Esophagus (tissue), 2 donors: ENCODE results near the gene FOXL3. TPM values are rescaled to one million over a fixed set of nuclear protein-coding genes. Genes with fewer than 3 reads are reported as not detected.

Experiments used
- H3K27ac ChIP-seq, 2 donors: one replicate each; pipeline ENCODE4 v1.5.1; 2013; ENCODE audit warnings: low read depth in 2 of 2, mild to moderate bottlenecking in 2 of 2, inconsistent platforms in 1 of 2, low read length in 1 of 2, moderate library complexity in 1 of 2
- H3K27me3 ChIP-seq, 2 donors: one replicate each; pipeline ENCODE4 v1.6.1; 2013; ENCODE audit warnings: low read length in 2 of 2, control low read depth in 1 of 2, mild to moderate bottlenecking in 1 of 2; ENCODE audit not compliant: insufficient read depth in 2 of 2, control insufficient read depth in 1 of 2
- H3K36me3 ChIP-seq, 2 donors: one replicate each; pipeline ENCODE4 v1.6.1; 2013; ENCODE audit warnings: low read length in 1 of 2; ENCODE audit not compliant: control insufficient read depth in 2 of 2, insufficient read depth in 2 of 2
- H3K4me1 ChIP-seq, 2 donors: one replicate each; pipeline ENCODE4 v1.6.1; 2013; ENCODE audit warnings: low read length in 1 of 2; ENCODE audit not compliant: control insufficient read depth in 2 of 2, insufficient read depth in 2 of 2
- H3K4me3 ChIP-seq, 2 donors: one replicate each; pipeline ENCODE4 v1.5.1; 2013; ENCODE audit warnings: low read length in 2 of 2, mild to moderate bottlenecking in 2 of 2, low read depth in 1 of 2, moderate library complexity in 1 of 2
- H3K9me3 ChIP-seq, 2 donors: one replicate each; pipeline ENCODE4 v1.6.1; 2013; ENCODE audit warnings: mild to moderate bottlenecking in 2 of 2, low read depth in 1 of 2, low read length in 1 of 2, moderate library complexity in 1 of 2; ENCODE audit not compliant: control insufficient read depth in 2 of 2, insufficient read depth in 1 of 2
- WGBS, 2 donors: extraction: QIAGEN DNeasy Blood & Tissue Kit; methylation state at CpG; one replicate each; pipeline ENCODE4 v1.1.7; 2013; 5-methylcytosine and 5-hydroxymethylcytosine counted together
- polyA plus RNA-seq, 2 donors: library from polyadenylated mRNA; stranded (reverse); fragments of 200-250 nt; gene quantifications; one replicate each; pipeline ENCODE4 v1.2.3, GENCODE V29; 2013
- donor health status: healthy with polysubstance abuse.
- donor health status: Bipolar disorder and iron deficiency.

The FOXL3 gene
- polyA plus RNA-seq, 2 donors = not detected

- WGBS, 2 donors = 93 to 95% methylated on average over 11 of the region's 11 CpGs
- H3K36me3 ChIP-seq = no peaks in the 10 kb centered on the region
- no peak overlapping the region for H3K27ac ChIP-seq
- no peak overlapping the region for H3K4me3 ChIP-seq
- H3K4me1 ChIP-seq = no peaks in the 10 kb centered on the region
- no peaks in the 10 kb centered on the region for H3K27me3 ChIP-seq
- peaks cover 4 to 6% of the 10 kb centered on the region in 2 donors for H3K9me3 ChIP-seq
Measured at GRCh38 chr7:325811-326210, 35.8 kb downstream of the FOXL3 start.

GRCh38 chr7:326273-326672 is 36.3 kb downstream of the FOXL3 start:
- Histone ChIP-seq H3K9me3 (peaks cover 4 to 6% of the 10 kb centered on the region in 2 donors), H3K27me3 (no peaks in the 10 kb centered on the region), H3K4me1 (no peaks in the 10 kb centered on the region), H3K36me3 (no peaks in the 10 kb centered on the region), H3K4me3 (no peak overlapping the region), H3K27ac (no peak overlapping the region)
- WGBS, 2 donors = 86 to 95% methylated on average over 9 of the region's 9 CpGs

- H3K4me1 ChIP-seq = no peaks in the 10 kb centered on the region
- H3K9me3 ChIP-seq = peaks cover 4 to 6% of the 10 kb centered on the region in 2 donors
- H3K36me3 ChIP-seq = no peaks in the 10 kb centered on the region
- 52 to 72% methylated on average over 6 of the region's 6 CpGs for WGBS, 2 donors
- H3K27ac ChIP-seq = no peak overlapping the region
- no peaks in the 10 kb centered on the region for H3K27me3 ChIP-seq
- no peak overlapping the region for H3K4me3 ChIP-seq
Measured at GRCh38 chr7:326809-327232, 36.9 kb downstream of the FOXL3 start.

GRCh38 chr7:327233-327931 is 37.4 kb downstream of the FOXL3 start:
- Histone ChIP-seq H3K4me3 (no peak overlapping the region), H3K36me3 (no peaks in the 10 kb centered on the region), H3K27ac (no peak overlapping the region), H3K4me1 (peaks cover under 1 to 5% of the 10 kb centered on the region in 2 donors), H3K27me3 (no peaks in the 10 kb centered on the region), H3K9me3 (peaks cover 4 to 6% of the 10 kb centered on the region in 2 donors)
- 83 to 89% methylated on average over 29 of the region's 29 CpGs for WGBS, 2 donors

- Histone ChIP-seq H3K4me1 (peaks cover 5 to 10% of the 10 kb centered on the region in 2 donors), H3K9me3 (peaks cover 4 to 6% of the 10 kb centered on the region in 2 donors), H3K36me3 (no peaks in the 10 kb centered on the region), H3K27me3 (no peaks in the 10 kb centered on the region), H3K27ac (no peak overlapping the region), H3K4me3 (no peak overlapping the region)
- WGBS, 2 donors = 86 to 89% methylated on average over 22 of the region's 22 CpGs
Measured at GRCh38 chr7:327991-328702, 38.2 kb downstream of the FOXL3 start.

- H3K27me3 ChIP-seq = no peaks in the 10 kb centered on the region
- H3K9me3 ChIP-seq = peaks cover 4 to 15% of the 10 kb centered on the region in 2 donors
- peaks cover 5 to 10% of the 10 kb centered on the region in 2 donors for H3K4me1 ChIP-seq
- no peak overlapping the region for H3K4me3 ChIP-seq
- 73 to 81% methylated on average over 18 of the region's 18 CpGs for WGBS, 2 donors
- H3K36me3 ChIP-seq = no peaks in the 10 kb centered on the region
- H3K27ac ChIP-seq = no peak overlapping the region
Measured at GRCh38 chr7:329691-330281, 39.8 kb downstream of the FOXL3 start.

- 86% methylated on average over 16 of the region's 16 CpGs for WGBS, 2 donors
- no peaks in the 10 kb centered on the region for H3K27me3 ChIP-seq
- no peaks in the 10 kb centered on the region for H3K36me3 ChIP-seq
- peaks cover 5 to 10% of the 10 kb centered on the region in 2 donors for H3K4me1 ChIP-seq
- peaks cover 4 to 13% of the 10 kb centered on the region in 2 donors for H3K9me3 ChIP-seq
- H3K27ac ChIP-seq = no peak overlapping the region
- H3K4me3 ChIP-seq = no peak overlapping the region
Measured at GRCh38 chr7:330511-331230, 40.7 kb downstream of the FOXL3 start.

GRCh38 chr7:332020-332517 is 42.1 kb downstream of the FOXL3 start:
- H3K27me3 ChIP-seq = no peaks in the 10 kb centered on the region
- H3K36me3 ChIP-seq = no peaks in the 10 kb centered on the region
- H3K4me1 ChIP-seq = peaks cover 5 to 10% of the 10 kb centered on the region in 2 donors
- 53 to 56% methylated on average over 23 of the region's 23 CpGs for WGBS, 2 donors
- H3K4me3 ChIP-seq = no peak overlapping the region
- peaks cover 0 to 9% of the 10 kb centered on the region in 2 donors for H3K9me3 ChIP-seq
- no peak overlapping the region for H3K27ac ChIP-seq
